Neural progenitor cell (in vitro differentiated cells): Measurements from ENCODE around the gene D2HGDH. TPM values are rescaled to one million over a fixed set of nuclear protein-coding genes. Genes with fewer than 3 reads are reported as not detected.

Source experiments
- DNase-seq: peaks from one replicate; pipeline ENCODE4 v3.0.0-alpha.2; 2016; ENCODE audit warnings: low spot score
- H2AFZ ChIP-seq: fragments of 200-600 bp; sonication (generic); replicated peaks from 2 replicates; pipeline ENCODE4 v1.6.1; 2016; ENCODE audit warnings: antibody characterized with exemption
- H3F3A ChIP-seq: fragments of 200-600 bp; sonication (generic); 2 replicates; pipeline ENCODE4 v1.6.1; 2016; ENCODE audit warnings: antibody characterized with exemption, low read depth
- H3K27ac ChIP-seq: fragments of 200-600 bp; sonication (generic); 2 replicates; pipeline ENCODE4 v1.5.1; 2016; ENCODE audit warnings: mild to moderate bottlenecking
- H3K27me3 ChIP-seq: fragments of 200-600 bp; sonication (generic); 2 replicates; pipeline ENCODE4 v1.6.1; 2016; ENCODE audit warnings: mild to moderate bottlenecking, moderate library complexity
- H3K36me3 ChIP-seq: fragments of 200-600 bp; sonication (generic); 2 replicates; pipeline ENCODE4 v1.5.1; 2016
- H3K4me1 ChIP-seq: fragments of 200-600 bp; sonication (generic); 2 replicates; pipeline ENCODE4 v1.6.1; 2016; ENCODE audit warnings: mixed run types
- H3K4me2 ChIP-seq: fragments of 200-600 bp; sonication (generic); 2 replicates; pipeline ENCODE4 v1.6.1; 2016
- H3K4me3 ChIP-seq: fragments of 200-600 bp; sonication (generic); 2 replicates; pipeline ENCODE4 v1.5.1; 2016
- H3K79me2 ChIP-seq: fragments of 200-600 bp; sonication (generic); 2 replicates; pipeline ENCODE4 v1.6.1; 2016; ENCODE audit warnings: low read depth
- H3K9ac ChIP-seq: fragments of 200-600 bp; sonication (generic); 2 replicates; pipeline ENCODE4 v1.6.1; 2016
- H3K9me3 ChIP-seq: fragments of 200-600 bp; sonication (generic); 2 replicates; pipeline ENCODE4 v1.5.1; 2016; ENCODE audit warnings: low read depth
- H4K20me1 ChIP-seq: fragments of 200-600 bp; sonication (generic); 2 replicates; pipeline ENCODE4 v1.6.1; 2016; ENCODE audit warnings: low read depth
- H3K27ac Mint-ChIP-seq: 3 replicates; pipeline ENCODE4 v1.8.0; 2021; ENCODE audit warnings: mixed read lengths
- H3K27me3 Mint-ChIP-seq: 2 replicates; pipeline ENCODE4 v1.8.0; 2022; ENCODE audit warnings: low read depth, mild to moderate bottlenecking, inconsistent platforms, moderate library complexity, mixed read lengths; ENCODE audit not compliant: insufficient read depth
- H3K36me3 Mint-ChIP-seq: 3 replicates; pipeline ENCODE4 v1.8.0; 2021; ENCODE audit warnings: mixed read lengths
- H3K4me1 Mint-ChIP-seq: 3 replicates; pipeline ENCODE4 v1.8.0; 2021; ENCODE audit warnings: mixed read lengths
- H3K4me3 Mint-ChIP-seq: 3 replicates; pipeline ENCODE4 v1.8.0; 2021; ENCODE audit warnings: mild to moderate bottlenecking, moderate library complexity, mixed read lengths
- H3K9me3 Mint-ChIP-seq: 3 replicates; pipeline ENCODE4 v1.8.0; 2020; ENCODE audit warnings: mixed read lengths
- CTCF ChIP-seq: fragments of 200-600 bp; sonication (generic); IDR thresholded peaks from 2 replicates; pipeline ENCODE4 v1.5.1; 2017; ENCODE audit warnings: antibody characterized with exemption, mild to moderate bottlenecking
- EZH2 ChIP-seq: fragments of 200-600 bp; sonication (generic); IDR thresholded peaks from 2 replicates; pipeline ENCODE4 v1.6.1; 2017; ENCODE audit warnings: antibody characterized with exemption, mild to moderate bottlenecking, moderate library complexity
- EZH2phosphoT487 ChIP-seq: fragments of 200-600 bp; sonication (generic); IDR thresholded peaks from 2 replicates; pipeline ENCODE4 v1.6.1; 2017; ENCODE audit warnings: antibody characterized with exemption
- total RNA-seq: library from RNA; depleted of rRNA; stranded (reverse); fragments of >200 nt; gene quantifications from 2 replicates; pipeline ENCODE4 v1.2.3, GENCODE V29; 2015; ENCODE audit warnings: low replicate concordance

D2HGDH gene
- total RNA-seq, 1 donor from 2014 or later = 3.5 TPM

- no peak for DNase-seq
- Mint-ChIP-seq H3K4me3 (peak overlapping the region; percentile 15), H3K9me3 (no peaks in the 10 kb centered on the region), H3K27me3 (peaks cover 4% of the 10 kb centered on the region), H3K36me3 (peaks cover 12% of the 10 kb centered on the region), H3K27ac (no peak overlapping the region), H3K4me1 (peaks cover 21% of the 10 kb centered on the region)
- Histone ChIP-seq H3K27ac (no peak overlapping the region), H3K36me3 (peaks cover 3% of the 10 kb centered on the region), H3K79me2 (peaks cover 36% of the 10 kb centered on the region), H3K4me2 (no peak overlapping the region), H3K4me1 (peaks cover 4% of the 10 kb centered on the region), H2AFZ (no peak overlapping the region), H4K20me1 (no peaks in the 10 kb centered on the region), H3K9me3 (no peaks in the 10 kb centered on the region), H3K4me3 (no peak overlapping the region), H3K27me3 (no peaks in the 10 kb centered on the region), H3K9ac (no peak overlapping the region), H3F3A (no peaks in the 10 kb centered on the region)
- TF ChIP-seq CTCF (no peak), EZH2 (no peak), EZH2phosphoT487 (no peak)
Measured at GRCh38 chr2:241689306-241689705, 45.1 kb upstream of the D2HGDH start.

- Mint-ChIP-seq H3K4me3 (no peak overlapping the region), H3K4me1 (peaks cover 18% of the 10 kb centered on the region), H3K27ac (no peak overlapping the region), H3K36me3 (peaks cover 9% of the 10 kb centered on the region), H3K9me3 (no peaks in the 10 kb centered on the region), H3K27me3 (peaks cover 4% of the 10 kb centered on the region)
- no peaks in the 10 kb centered on the region for H3K27me3 ChIP-seq
- H3K36me3 ChIP-seq = no peaks in the 10 kb centered on the region
- no peak for DNase-seq
- no peak overlapping the region for H3K4me3 ChIP-seq
- TF ChIP-seq EZH2 = no peak
- TF ChIP-seq EZH2phosphoT487 = no peak
- TF ChIP-seq CTCF = no peak
- no peaks in the 10 kb centered on the region for H3K9me3 ChIP-seq
- H3K79me2 ChIP-seq = peaks cover 27% of the 10 kb centered on the region
- H3K27ac ChIP-seq = no peak overlapping the region
- no peak overlapping the region for H2AFZ ChIP-seq
- no peak overlapping the region for H3K4me2 ChIP-seq
- H4K20me1 ChIP-seq = no peaks in the 10 kb centered on the region
- no peaks in the 10 kb centered on the region for H3F3A ChIP-seq
- no peak overlapping the region for H3K9ac ChIP-seq
- H3K4me1 ChIP-seq = peaks cover 4% of the 10 kb centered on the region
Measured at GRCh38 chr2:241690202-241690717, 44.2 kb upstream of the D2HGDH start.

- peaks cover 4% of the 10 kb centered on the region for H3K27me3 Mint-ChIP-seq
- H3K36me3 ChIP-seq = no peaks in the 10 kb centered on the region
- H3K27ac Mint-ChIP-seq = no peak overlapping the region
- H4K20me1 ChIP-seq = no peaks in the 10 kb centered on the region
- H3K4me1 ChIP-seq = no peaks in the 10 kb centered on the region
- H3K36me3 Mint-ChIP-seq = peaks cover 11% of the 10 kb centered on the region
- peaks cover 10% of the 10 kb centered on the region for H3K79me2 ChIP-seq
- no peaks in the 10 kb centered on the region for H3K27me3 ChIP-seq
- H3K27ac ChIP-seq = no peak overlapping the region
- H3K4me2 ChIP-seq = no peak overlapping the region
- no peak overlapping the region for H3K4me3 Mint-ChIP-seq
- no peaks in the 10 kb centered on the region for H3K9me3 Mint-ChIP-seq
- H3K9ac ChIP-seq = no peak overlapping the region
- no peaks in the 10 kb centered on the region for H3K9me3 ChIP-seq
- H3K4me3 ChIP-seq = no peak overlapping the region
- no peaks in the 10 kb centered on the region for H3F3A ChIP-seq
- no peak for TF ChIP-seq EZH2
- no peak for TF ChIP-seq CTCF
- no peak for TF ChIP-seq EZH2phosphoT487
- no peak for DNase-seq
- H2AFZ ChIP-seq = no peak overlapping the region
- peaks cover 11% of the 10 kb centered on the region for H3K4me1 Mint-ChIP-seq
Measured at GRCh38 chr2:241692448-241692847, 42.0 kb upstream of the D2HGDH start.
